Neutrophil (primary cell): Measurements from ENCODE around the gene SLC22A14.

Source experiments
- H3K27ac ChIP-seq: fragments of 200-600 bp; sonication (generic); 2 replicates; pipeline ENCODE4 v1.5.1; 2016; ENCODE audit warnings: mild to moderate bottlenecking, moderate library complexity
- H3K27me3 ChIP-seq: fragments of 200-600 bp; sonication (generic); 2 replicates; pipeline ENCODE4 v1.6.0; 2016; ENCODE audit warnings: mild to moderate bottlenecking
- H3K36me3 ChIP-seq: fragments of 200-600 bp; sonication (generic); 2 replicates; pipeline ENCODE4 v1.5.1; 2017
- H3K4me1 ChIP-seq, 2 experiments: fragments of 200-600 bp in 1 of 2; sonication (generic) in 1 of 2; 1 replicate in 1 of 2; 2 replicates in 1 of 2; pipeline versions ENCODE4 v1.5.1 to v1.6.1; 2013 to 2016; ENCODE audit warnings: low read depth in 1 of 2, low read length in 1 of 2, mild to moderate bottlenecking in 1 of 2, moderate library complexity in 1 of 2; ENCODE audit not compliant: control insufficient read depth in 1 of 2, insufficient read depth in 1 of 2
- H3K4me3 ChIP-seq, 2 experiments: fragments of 200-600 bp in 1 of 2; sonication (generic) in 1 of 2; 1 replicate in 1 of 2; 2 replicates in 1 of 2; pipeline ENCODE4 v1.5.1; 2013 to 2016; ENCODE audit warnings: low read depth in 1 of 2, low read length in 1 of 2, mild to moderate bottlenecking in 1 of 2, moderate library complexity in 1 of 2
- H3K9me3 ChIP-seq: fragments of 200-600 bp; sonication (generic); 2 replicates; pipeline ENCODE4 v1.5.1; 2016
- CTCF ChIP-seq: fragments of 200-600 bp; sonication (generic); IDR thresholded peaks from 2 replicates; pipeline ENCODE4 v1.5.1; 2016; ENCODE audit warnings: antibody characterized with exemption

The SLC22A14 gene

GRCh38 chr3:38247366-38248035 is 34.6 kb upstream of the SLC22A14 start:
- no peaks in the 10 kb centered on the region for H3K9me3 ChIP-seq
- H3K27ac ChIP-seq: no peak overlapping the region
- peaks cover 82% of the 10 kb centered on the region for H3K36me3 ChIP-seq
- H3K4me1 ChIP-seq: no peaks in the 10 kb centered on the region
- H3K27me3 ChIP-seq: no peaks in the 10 kb centered on the region
- H3K4me3 ChIP-seq: no peak overlapping the region
- no peak for TF ChIP-seq CTCF

- TF ChIP-seq CTCF: no peak
- no peaks in the 10 kb centered on the region for H3K9me3 ChIP-seq
- peaks cover 90% of the 10 kb centered on the region for H3K36me3 ChIP-seq
- no peaks in the 10 kb centered on the region for H3K4me1 ChIP-seq
- no peaks in the 10 kb centered on the region for H3K27me3 ChIP-seq
- no peak overlapping the region for H3K27ac ChIP-seq
- no peak overlapping the region for H3K4me3 ChIP-seq
These were observed 31.9 kb upstream of the SLC22A14 start for GRCh38 chr3:38250198-38250597.

GRCh38 chr3:38251197-38251596 is 30.9 kb upstream of the SLC22A14 start:
- H3K27ac ChIP-seq: no peak overlapping the region
- H3K27me3 ChIP-seq: no peaks in the 10 kb centered on the region
- TF ChIP-seq CTCF: no peak
- peaks cover 84% of the 10 kb centered on the region for H3K36me3 ChIP-seq
- H3K4me1 ChIP-seq: no peaks in the 10 kb centered on the region
- no peaks in the 10 kb centered on the region for H3K9me3 ChIP-seq
- no peak overlapping the region for H3K4me3 ChIP-seq

- Histone ChIP-seq H3K4me1 (peaks cover 21 to 22% of the 10 kb centered on the region in 2 experiments), H3K27me3 (no peaks in the 10 kb centered on the region), H3K27ac (no peak overlapping the region), H3K36me3 (peaks cover 61% of the 10 kb centered on the region), H3K4me3 (no peak overlapping the region), H3K9me3 (no peaks in the 10 kb centered on the region)
- no peak for TF ChIP-seq CTCF
These were observed 28.4 kb upstream of the SLC22A14 start for GRCh38 chr3:38253704-38254103.

GRCh38 chr3:38254872-38255271 is 27.2 kb upstream of the SLC22A14 start:
- no peaks in the 10 kb centered on the region for H3K27me3 ChIP-seq
- H3K27ac ChIP-seq: no peak overlapping the region
- H3K36me3 ChIP-seq: peaks cover 49% of the 10 kb centered on the region
- no peak for TF ChIP-seq CTCF
- peaks cover 30% of the 10 kb centered on the region in 2 experiments for H3K4me1 ChIP-seq
- no peak overlapping the region for H3K4me3 ChIP-seq
- H3K9me3 ChIP-seq: no peaks in the 10 kb centered on the region
